ENCODE results near the gene SERINC2.

Gene SERINC2

GRCh38 chr1:31410871-31411270 lies 2.1 kb upstream of the SERINC2 start:
- H3K9ac ChIP-seq = no peak overlapping the region
- H3K4me3 ChIP-seq (ENCODE audit: low read depth, low read length) = no peak overlapping the region
- no peaks in the 10 kb centered on the region for H3K36me3 ChIP-seq (ENCODE audit: control insufficient read depth, insufficient read depth, low read length)

GRCh38 chr1:31412205-31412604 lies 808 bp upstream of the SERINC2 start:
- TF ChIP-seq CTCF (IDR thresholded peaks at IDR 0.05) = no peak
- Histone ChIP-seq H3K27ac (no peak overlapping the region), H3K9ac (no peak overlapping the region), H3K4me2 (ENCODE audit: low read length) (no peak overlapping the region), H3K36me3 (ENCODE audit: control insufficient read depth, insufficient read depth, low read length) (no peaks in the 10 kb centered on the region), H3K4me3 (ENCODE audit: low read depth, low read length) (no peak overlapping the region), H3K9me3 (ENCODE audit: control insufficient read depth, low read length) (no peaks in the 10 kb centered on the region), H3K79me2 (no peaks in the 10 kb centered on the region), H3K4me1 (peaks cover 3% of the 10 kb centered on the region), H2AFZ (no peak overlapping the region), H3K27me3 (ENCODE audit: control insufficient read depth, insufficient read depth, low read length) (no peaks in the 10 kb centered on the region)

More at GRCh38 chr1:31410871-31411270, 2.1 kb upstream of the SERINC2 start:
- Histone ChIP-seq H3K9me3 (ENCODE audit: control insufficient read depth, low read length) (no peaks in the 10 kb centered on the region), H3K27me3 (ENCODE audit: control insufficient read depth, insufficient read depth, low read length) (no peaks in the 10 kb centered on the region), H3K79me2 (no peaks in the 10 kb centered on the region), H3K4me2 (ENCODE audit: low read length) (no peak overlapping the region), H3K27ac (no peak overlapping the region), H2AFZ (no peak overlapping the region), H3K4me1 (peaks cover 3% of the 10 kb centered on the region)
- no peak for TF ChIP-seq CTCF (IDR thresholded peaks at IDR 0.05)

GRCh38 chr1:31413405-31414001 lies 490 bp downstream of the SERINC2 start:
- H3K79me2 ChIP-seq = no peaks in the 10 kb centered on the region
- H3K27me3 ChIP-seq (ENCODE audit: control insufficient read depth, insufficient read depth, low read length) = no peaks in the 10 kb centered on the region
- peaks cover 3% of the 10 kb centered on the region for H3K4me1 ChIP-seq
- TF ChIP-seq CTCF (IDR thresholded peaks at IDR 0.05) = no peak
- peak overlapping the region; percentile 84 for H3K27ac ChIP-seq
- H3K36me3 ChIP-seq (ENCODE audit: control insufficient read depth, insufficient read depth, low read length) = no peaks in the 10 kb centered on the region
- peak overlapping the region; percentile 93 for H3K4me2 ChIP-seq (ENCODE audit: low read length)
- no peaks in the 10 kb centered on the region for H3K9me3 ChIP-seq (ENCODE audit: control insufficient read depth, low read length)
- H3K9ac ChIP-seq = peak overlapping the region; percentile 67
- H3K4me3 ChIP-seq (ENCODE audit: low read depth, low read length) = peak overlapping the region; percentile 54
- peak overlapping the region; percentile 87 for H2AFZ ChIP-seq

GRCh38 chr1:31414980-31415370 lies 2.0 kb downstream of the SERINC2 start:
- Histone ChIP-seq H3K4me1 (peaks cover 3% of the 10 kb centered on the region), H3K4me3 (ENCODE audit: low read depth, low read length) (no peak overlapping the region), H2AFZ (no peak overlapping the region), H3K27ac (no peak overlapping the region), H3K9me3 (ENCODE audit: control insufficient read depth, low read length) (no peaks in the 10 kb centered on the region), H3K27me3 (ENCODE audit: control insufficient read depth, insufficient read depth, low read length) (no peaks in the 10 kb centered on the region), H3K79me2 (no peaks in the 10 kb centered on the region), H3K4me2 (ENCODE audit: low read length) (no peak overlapping the region), H3K36me3 (ENCODE audit: control insufficient read depth, insufficient read depth, low read length) (no peaks in the 10 kb centered on the region), H3K9ac (no peak overlapping the region)
- TF ChIP-seq CTCF (IDR thresholded peaks at IDR 0.05) = no peak

- H3K9ac ChIP-seq = no peak overlapping the region
- no peak overlapping the region for H3K4me3 ChIP-seq (ENCODE audit: low read depth, low read length)
- H2AFZ ChIP-seq = no peak overlapping the region
- H3K4me2 ChIP-seq (ENCODE audit: low read length) = no peak overlapping the region
- no peak for TF ChIP-seq CTCF (IDR thresholded peaks at IDR 0.05)
- H3K9me3 ChIP-seq (ENCODE audit: control insufficient read depth, low read length) = no peaks in the 10 kb centered on the region
- no peaks in the 10 kb centered on the region for H3K27me3 ChIP-seq (ENCODE audit: control insufficient read depth, insufficient read depth, low read length)
- H3K36me3 ChIP-seq (ENCODE audit: control insufficient read depth, insufficient read depth, low read length) = no peaks in the 10 kb centered on the region
- H3K79me2 ChIP-seq = no peaks in the 10 kb centered on the region
- H3K4me1 ChIP-seq = peaks cover 3% of the 10 kb centered on the region
- no peak overlapping the region for H3K27ac ChIP-seq
Observed at GRCh38 chr1:31415658-31416057, 2.6 kb downstream of the SERINC2 start.
